ENCODE data around the gene USP13.
A peak's percentile ranks its signal among the peaks of the same experiment; 100 is the strongest.
"Not testable (repeated sequence)": the region's sequence is repeated elsewhere in the genome, so short reads cannot be mapped to it uniquely, and the experiment has no call there.

USP13 gene

GRCh38 chr3:179653096-179653797 is 407 bp downstream of the USP13 start:
- peak; percentile 30 to 49 for DNase-seq (ENCODE audit: low read depth in 1 of 2, low spot score in 1 of 2)

- no peak for DNase-seq (ENCODE audit: low read depth in 1 of 2, low spot score in 1 of 2)
Observed at GRCh38 chr3:179655236-179655635, 2.4 kb downstream of the USP13 start.

GRCh38 chr3:179658606-179659005 is 5.8 kb downstream of the USP13 start:
- DNase-seq (ENCODE audit: low read depth in 1 of 2, low spot score in 1 of 2): no peak

- DNase-seq (ENCODE audit: low read depth in 1 of 2, low spot score in 1 of 2): no peak
Observed at GRCh38 chr3:179660872-179661271, 8.0 kb downstream of the USP13 start.

- no peak for DNase-seq (ENCODE audit: low read depth in 1 of 2, low spot score in 1 of 2)
Observed at GRCh38 chr3:179661777-179662176, 8.9 kb downstream of the USP13 start.

- no peak for DNase-seq (ENCODE audit: low read depth in 1 of 2, low spot score in 1 of 2)
Observed at GRCh38 chr3:179663093-179663492, 10.3 kb downstream of the USP13 start.

- DNase-seq (ENCODE audit: low read depth in 1 of 2, low spot score in 1 of 2): no peak
Observed at GRCh38 chr3:179666030-179666429, 13.2 kb downstream of the USP13 start.

- DNase-seq (ENCODE audit: low read depth in 1 of 2, low spot score in 1 of 2): no peak
Observed at GRCh38 chr3:179666436-179667035, 13.7 kb downstream of the USP13 start.

GRCh38 chr3:179668429-179668828 is 15.6 kb downstream of the USP13 start:
- DNase-seq (ENCODE audit: low read depth in 1 of 2, low spot score in 1 of 2): no peak

GRCh38 chr3:179670311-179670710 is 17.5 kb downstream of the USP13 start:
- DNase-seq (ENCODE audit: low read depth in 1 of 2, low spot score in 1 of 2): no peak

- DNase-seq (ENCODE audit: low read depth in 1 of 2, low spot score in 1 of 2): no peak
Observed at GRCh38 chr3:179671309-179671708, 18.5 kb downstream of the USP13 start.

GRCh38 chr3:179671747-179672242 is 19.0 kb downstream of the USP13 start:
- no peak for DNase-seq (ENCODE audit: low read depth in 1 of 2, low spot score in 1 of 2)

- no peak for DNase-seq (ENCODE audit: low read depth in 1 of 2, low spot score in 1 of 2)
Observed at GRCh38 chr3:179672918-179673317, 20.1 kb downstream of the USP13 start.

GRCh38 chr3:179673523-179673922 is 20.7 kb downstream of the USP13 start:
- no peak for DNase-seq (ENCODE audit: low read depth in 1 of 2, low spot score in 1 of 2)

GRCh38 chr3:179676081-179676480 is 23.2 kb downstream of the USP13 start:
- no peak for DNase-seq (ENCODE audit: low read depth in 1 of 2, low spot score in 1 of 2)

GRCh38 chr3:179677884-179678283 is 25.0 kb downstream of the USP13 start:
- DNase-seq (ENCODE audit: low read depth in 1 of 2, low spot score in 1 of 2): no peak

- DNase-seq (ENCODE audit: low read depth in 1 of 2, low spot score in 1 of 2): no peak
Observed at GRCh38 chr3:179681492-179682263, 28.8 kb downstream of the USP13 start.

- no peak for DNase-seq (ENCODE audit: low read depth in 1 of 2, low spot score in 1 of 2)
Observed at GRCh38 chr3:179682426-179683080, 29.7 kb downstream of the USP13 start.

- not testable (repeated sequence) for DNase-seq (ENCODE audit: low read depth in 1 of 2, low spot score in 1 of 2)
Observed at GRCh38 chr3:179683286-179683685, 30.4 kb downstream of the USP13 start.

GRCh38 chr3:179687967-179688535 is 35.2 kb downstream of the USP13 start:
- DNase-seq (ENCODE audit: low read depth in 1 of 2, low spot score in 1 of 2): no peak

GRCh38 chr3:179688850-179689249 is 36.0 kb downstream of the USP13 start:
- DNase-seq (ENCODE audit: low read depth in 1 of 2, low spot score in 1 of 2): no peak

Data from stimulated activated CD4-positive, alpha-beta T cell treated with anti-CD3 and anti-CD28 coated beads, Interleukin-15, amount 100 ng/mL, for 1 hour (primary cell).